ENCODE measurements around the gene DGKE.

The DGKE gene

GRCh38 chr17:56890906-56891674, 57.1 kb downstream of the DGKE start:
- no peak for DNase-seq (ENCODE audit: low read depth)

- DNase-seq (ENCODE audit: low read depth), result no peak
Measured at GRCh38 chr17:56891751-56892150, 57.8 kb downstream of the DGKE start.

- DNase-seq (ENCODE audit: low read depth), result no peak
Measured at GRCh38 chr17:56892333-56892732, 58.4 kb downstream of the DGKE start.

GRCh38 chr17:56893503-56893902, 59.6 kb downstream of the DGKE start:
- DNase-seq (ENCODE audit: low read depth), result no peak

- DNase-seq (ENCODE audit: low read depth), result no peak
Measured at GRCh38 chr17:56894859-56895455, 61.0 kb downstream of the DGKE start.

- no peak for DNase-seq (ENCODE audit: low read depth)
Measured at GRCh38 chr17:56896217-56896967, 62.4 kb downstream of the DGKE start.

GRCh38 chr17:56896968-56897359, 63.0 kb downstream of the DGKE start:
- no peak for DNase-seq (ENCODE audit: low read depth)

- DNase-seq (ENCODE audit: low read depth), result no peak
Measured at GRCh38 chr17:56897646-56898424, 63.9 kb downstream of the DGKE start.

GRCh38 chr17:56898874-56899273, 64.9 kb downstream of the DGKE start:
- DNase-seq (ENCODE audit: low read depth), result no peak

GRCh38 chr17:56899403-56899802, 65.5 kb downstream of the DGKE start:
- no peak for DNase-seq (ENCODE audit: low read depth)

GRCh38 chr17:56902348-56902747, 68.4 kb downstream of the DGKE start:
- DNase-seq (ENCODE audit: low read depth), result peak; percentile 74

GRCh38 chr17:56903560-56903959, 69.6 kb downstream of the DGKE start:
- DNase-seq (ENCODE audit: low read depth), result no peak

GRCh38 chr17:56908001-56908542, 74.1 kb downstream of the DGKE start:
- DNase-seq (ENCODE audit: low read depth), result no peak

GRCh38 chr17:56909742-56910508, 76.0 kb downstream of the DGKE start:
- no peak for DNase-seq (ENCODE audit: low read depth)

- DNase-seq (ENCODE audit: low read depth), result no peak
Measured at GRCh38 chr17:56910509-56911235, 76.7 kb downstream of the DGKE start.

GRCh38 chr17:56912105-56912999, 78.4 kb downstream of the DGKE start:
- DNase-seq (ENCODE audit: low read depth), result peak; percentile 63

- DNase-seq (ENCODE audit: low read depth), result no peak
Measured at GRCh38 chr17:56913000-56913311, 79.0 kb downstream of the DGKE start.

- no peak for DNase-seq (ENCODE audit: low read depth)
Measured at GRCh38 chr17:56913353-56913866, 79.5 kb downstream of the DGKE start.

- DNase-seq (ENCODE audit: low read depth), result peak; percentile 90
Measured at GRCh38 chr17:56913867-56914580, 80.1 kb downstream of the DGKE start, which contains the start of gene TRIM25. TSS of gene TRIM25 (minus strand) at chr17:56914049. CDS start at chr17:56913988, 61 bp downstream.

All from fibroblast of gingiva (primary cell).